HG03521 (cell line): ENCODE results near the gene RAPGEF4.
"Not testable (repeated sequence)": the region's sequence is repeated elsewhere in the genome, so short reads cannot be mapped to it uniquely, and the experiment has no call there.

Experiments
- ATAC-seq: cut with Tn5 transposase; IDR thresholded peaks from one replicate; pipeline ENCODE4 v1.9.1; 2021; ENCODE audit warnings: mild to moderate bottlenecking, moderate library complexity; ENCODE audit not compliant: unreplicated experiment

RAPGEF4 gene

DNA sequence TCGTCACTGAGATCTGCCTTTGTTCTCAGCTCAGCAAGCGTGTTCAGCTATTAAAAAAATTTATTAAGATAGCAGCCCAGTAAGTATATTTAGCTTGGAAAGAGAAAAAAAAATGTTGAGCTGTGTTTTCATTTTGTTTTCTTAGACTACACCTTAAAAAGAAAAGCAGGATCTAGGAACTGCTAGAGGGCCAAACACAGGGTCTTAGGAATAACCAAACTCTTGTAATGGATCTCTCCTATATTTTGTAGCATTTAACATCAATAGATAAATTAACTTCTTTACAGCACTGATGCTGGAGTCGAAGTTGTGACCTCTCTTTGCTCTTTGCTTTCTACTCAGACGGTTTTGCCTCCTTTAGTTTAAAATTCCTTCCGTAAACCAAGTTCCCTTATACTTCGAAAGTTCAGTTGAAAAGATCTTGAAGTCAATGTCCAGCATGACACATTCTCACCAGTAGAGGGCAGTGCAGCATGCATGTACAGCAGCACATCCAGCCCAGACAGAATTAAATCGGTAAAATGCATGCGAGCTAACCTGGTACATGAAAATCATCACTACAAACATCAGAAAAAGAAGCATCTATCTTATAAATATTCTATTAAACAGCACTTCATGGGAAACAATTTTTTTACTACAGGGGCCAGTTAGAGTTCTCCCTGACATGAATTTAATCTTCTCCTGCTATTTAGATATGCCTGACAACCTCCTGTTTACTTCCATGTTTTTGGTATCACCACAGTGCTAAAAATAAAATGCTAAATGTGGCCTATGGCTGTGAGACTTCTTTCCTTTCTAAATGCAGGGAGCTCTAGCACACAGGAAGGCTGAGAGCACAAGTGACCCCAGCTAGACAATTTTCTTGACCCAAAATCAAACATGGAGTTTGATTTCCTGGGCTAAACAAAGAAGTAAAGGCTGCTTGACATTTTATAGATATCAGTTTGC is 291.8 kb downstream of the RAPGEF4 start:
- no peak for ATAC-seq

DNA sequence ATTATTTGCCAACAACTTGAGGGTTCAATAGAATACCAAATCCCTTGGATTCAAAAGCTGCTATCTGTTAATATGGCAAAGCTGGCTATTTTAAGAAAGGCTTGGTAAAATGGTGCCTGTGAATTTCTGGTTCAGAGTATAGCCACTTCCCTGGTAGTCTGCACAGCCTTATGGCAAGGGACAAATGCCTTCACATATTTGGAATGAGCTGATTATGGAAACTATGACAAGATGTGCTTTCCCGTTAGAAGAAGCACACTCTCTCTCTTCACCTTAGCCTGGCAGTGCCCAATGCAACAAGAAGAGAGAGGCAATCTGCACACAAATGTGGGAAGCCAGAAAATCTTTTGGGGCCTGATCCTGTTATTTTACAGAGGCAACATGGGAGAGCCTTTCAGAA is 292.5 kb downstream of the RAPGEF4 start:
- ATAC-seq = no peak

DNA sequence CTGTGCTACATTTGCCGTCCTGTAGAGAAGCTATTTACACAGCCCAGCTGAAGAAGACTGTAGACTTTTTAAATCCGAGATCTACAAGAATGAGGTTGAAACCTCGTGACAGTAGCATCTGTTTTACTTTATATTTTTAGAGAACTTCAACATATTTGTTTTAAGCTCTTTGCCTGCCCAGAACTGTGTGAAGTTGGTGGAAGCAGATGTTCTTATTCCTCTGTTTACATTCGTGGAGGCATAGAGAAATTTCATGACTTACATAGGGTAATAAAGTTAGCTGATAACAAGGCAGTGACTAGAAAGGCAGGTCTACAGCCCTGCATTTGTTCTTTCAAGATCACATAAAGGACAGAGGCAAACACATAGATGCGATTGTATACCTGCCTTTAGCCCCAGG is 293.0 kb downstream of the RAPGEF4 start:
- no peak for ATAC-seq

GRCh38 chr2:173030561-173031490 is 295.2 kb downstream of the RAPGEF4 start:
- no peak for ATAC-seq

DNA sequence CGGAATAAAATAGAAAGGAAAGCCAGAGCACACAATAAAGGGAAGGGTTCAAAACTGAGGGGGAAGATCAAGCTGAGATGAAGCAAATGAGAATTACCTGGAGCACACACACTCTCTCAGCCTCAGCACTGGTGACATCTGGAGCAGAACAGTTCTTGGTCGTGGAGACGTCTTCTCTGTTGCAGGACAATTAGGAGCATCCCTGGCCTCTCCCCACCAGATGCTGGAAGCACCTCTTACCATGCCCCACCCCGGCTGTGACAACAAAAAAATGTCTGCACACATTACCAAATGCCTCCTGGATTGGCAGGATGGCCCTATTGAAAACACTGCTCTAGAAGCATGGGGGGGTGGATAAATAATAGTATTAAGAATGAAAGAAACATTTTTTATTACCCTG is 296.4 kb downstream of the RAPGEF4 start:
- ATAC-seq = no peak

- no peak for ATAC-seq
Observed at GRCh38 chr2:173033084-173033483, 297.4 kb downstream of the RAPGEF4 start.

- no peak for ATAC-seq
Observed at GRCh38 chr2:173034143-173034542, 298.5 kb downstream of the RAPGEF4 start.

DNA sequence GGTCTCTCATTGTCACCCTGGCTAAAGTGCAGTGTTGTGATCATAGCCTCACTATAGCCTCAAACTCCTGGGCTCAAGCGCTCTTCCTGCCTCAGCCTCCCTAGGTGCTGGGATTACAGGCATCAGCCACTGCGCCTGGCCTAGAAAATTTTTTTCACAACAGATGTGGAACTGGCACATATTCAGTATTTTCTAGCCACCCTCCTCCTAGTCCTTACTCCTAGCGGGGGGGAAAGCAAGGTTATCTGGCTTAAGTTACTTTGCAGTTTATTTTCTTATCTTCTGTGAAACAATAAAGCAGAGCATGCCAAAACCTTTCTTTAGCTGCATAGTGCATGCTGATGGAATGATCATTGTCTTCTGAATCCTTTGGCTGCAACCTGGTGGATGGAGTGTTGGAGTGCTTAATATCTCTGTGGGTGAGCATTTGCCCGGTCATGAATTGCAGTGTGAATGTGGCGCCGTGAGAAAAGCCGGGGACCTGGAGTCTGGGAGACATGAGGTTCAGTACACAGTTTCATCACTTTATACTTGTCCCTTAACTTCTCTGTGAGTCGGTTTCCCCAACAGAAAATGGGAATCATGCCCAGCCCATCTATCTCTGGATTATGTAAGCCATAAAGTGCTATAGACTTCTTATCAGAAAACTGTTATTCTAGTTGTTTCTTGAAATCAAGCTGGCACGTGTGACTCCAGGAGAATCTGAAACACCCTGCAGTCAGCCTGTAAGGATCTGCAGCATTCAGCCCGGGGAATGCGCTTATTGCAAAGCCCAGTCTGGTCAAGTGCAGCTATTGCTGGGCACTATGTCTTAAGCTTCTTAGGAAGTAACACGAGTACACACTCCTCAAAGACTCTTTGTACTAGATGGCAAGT is 301.8 kb downstream of the RAPGEF4 start:
- no peak for ATAC-seq

GRCh38 chr2:173038257-173038656 is 302.6 kb downstream of the RAPGEF4 start:
- not testable (repeated sequence) for ATAC-seq

DNA sequence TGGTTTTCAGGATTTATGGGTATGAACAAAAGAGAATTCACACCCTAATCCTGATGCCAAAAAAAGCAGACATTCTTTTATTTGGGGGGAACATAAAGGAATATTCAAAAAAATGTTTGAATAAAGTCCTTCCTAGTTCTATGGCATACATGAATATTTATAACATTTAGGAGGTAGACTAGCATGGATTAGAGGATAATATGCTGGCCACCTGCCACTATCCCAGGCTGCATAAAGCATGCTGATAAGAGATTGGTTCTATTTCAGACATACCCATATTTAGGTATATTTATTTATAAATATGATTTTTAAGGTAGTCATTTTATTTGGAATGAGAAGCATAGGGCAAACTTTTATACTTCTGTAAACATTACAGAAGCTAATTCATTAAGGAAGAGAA is 305.1 kb downstream of the RAPGEF4 start:
- no peak for ATAC-seq

GRCh38 chr2:173043476-173043875 is 307.8 kb downstream of the RAPGEF4 start:
- ATAC-seq = no peak

GRCh38 chr2:173043897-173044519 is 308.4 kb downstream of the RAPGEF4 start:
- no peak for ATAC-seq

GRCh38 chr2:173044686-173045085 is 309.0 kb downstream of the RAPGEF4 start:
- ATAC-seq = no peak

DNA sequence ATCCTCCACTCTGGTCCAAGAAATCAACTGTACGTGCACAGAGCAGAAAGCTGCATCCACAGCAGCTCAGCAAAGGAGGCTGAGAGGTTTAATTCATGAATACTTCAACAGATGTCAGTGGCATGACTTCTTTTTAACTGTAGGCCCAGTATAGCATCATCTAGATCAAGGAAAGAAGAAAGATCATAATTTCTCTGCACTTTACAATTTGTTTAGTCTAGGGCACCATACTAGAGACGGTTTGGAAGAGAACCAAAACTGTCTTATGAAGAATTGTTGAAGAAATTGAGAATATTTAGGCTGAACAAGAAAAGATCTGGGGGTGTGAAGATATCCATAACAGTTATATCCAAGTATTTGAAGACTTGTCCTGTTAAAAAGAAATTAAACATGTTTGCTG is 309.5 kb downstream of the RAPGEF4 start:
- ATAC-seq = no peak

- ATAC-seq = no peak
Observed at GRCh38 chr2:173048522-173048896, 312.9 kb downstream of the RAPGEF4 start.

- peak; percentile 73 for ATAC-seq
Observed at GRCh38 chr2:173048897-173049661, 313.4 kb downstream of the RAPGEF4 start.

DNA sequence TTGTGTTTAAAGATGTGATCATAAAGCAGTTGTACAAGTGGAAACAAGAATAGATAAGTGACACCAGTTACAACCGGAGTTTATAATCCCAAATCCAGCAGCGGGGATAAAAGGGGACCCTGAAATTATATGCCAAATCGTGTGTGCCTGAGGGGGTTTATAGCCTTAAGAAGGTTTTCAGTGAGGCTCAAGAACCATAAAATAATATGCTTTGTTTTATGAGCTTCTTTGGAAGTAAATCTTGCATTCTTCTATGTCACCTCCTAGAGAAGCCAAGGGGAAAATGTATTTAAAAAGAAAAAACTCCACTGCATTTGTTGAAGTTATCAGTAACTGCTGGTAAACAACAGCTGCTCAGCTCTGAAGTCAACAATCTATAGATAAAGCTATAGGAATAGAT is 314.2 kb downstream of the RAPGEF4 start:
- ATAC-seq = no peak

DNA sequence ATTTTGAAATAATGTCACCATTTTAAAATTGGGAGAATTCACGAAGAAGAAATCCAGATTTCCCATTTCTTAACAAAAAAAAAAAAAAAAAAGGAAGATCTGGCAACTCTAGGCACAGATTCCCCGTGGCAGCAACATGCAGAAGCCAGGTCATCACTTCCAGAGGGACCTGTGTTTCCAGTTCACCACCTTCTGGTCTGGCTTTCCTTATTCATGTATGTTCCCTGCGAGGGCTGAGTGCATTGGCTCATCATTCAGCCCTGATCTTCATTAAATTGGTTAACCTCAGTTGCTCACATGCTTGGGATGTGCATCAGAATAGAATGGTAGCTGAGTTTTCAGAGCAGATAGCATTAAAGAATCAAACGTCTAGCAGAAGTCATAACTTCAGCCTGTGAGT is 315.0 kb downstream of the RAPGEF4 start:
- ATAC-seq = no peak

DNA sequence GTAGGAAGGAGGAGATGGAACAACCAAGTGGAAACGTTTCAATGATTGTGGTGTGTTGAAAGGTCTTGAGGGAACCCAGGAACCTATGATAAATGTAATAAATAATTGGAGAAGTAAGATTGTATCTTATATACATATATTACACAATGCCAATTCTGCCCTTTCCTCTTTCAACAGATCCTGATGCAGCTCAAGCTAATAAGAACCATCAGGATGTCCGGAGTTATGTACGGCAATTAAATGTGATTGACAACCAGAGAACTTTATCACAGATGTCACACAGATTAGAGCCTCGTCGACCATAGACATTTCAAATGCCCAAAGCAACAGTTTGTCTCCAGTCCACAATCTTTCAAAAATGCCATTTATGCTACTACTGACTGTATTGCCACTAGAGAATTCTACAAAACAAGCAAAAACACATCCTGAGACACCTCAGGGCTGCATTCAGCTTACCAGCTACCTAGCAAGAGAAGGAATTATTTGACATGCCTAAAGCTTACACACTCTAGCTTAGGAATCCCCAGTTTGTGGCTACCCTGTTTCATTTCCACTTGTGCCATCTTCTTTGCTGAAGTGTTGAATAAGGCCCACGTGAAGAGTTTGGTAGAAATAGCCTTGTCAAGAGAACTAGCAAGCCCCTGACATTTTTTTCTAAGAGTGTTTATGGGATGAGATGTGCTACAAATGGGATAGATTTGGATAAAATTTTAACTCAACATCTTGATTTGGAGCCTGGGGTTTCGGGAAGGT is 316.0 kb downstream of the RAPGEF4 start:
- ATAC-seq = no peak
